GM19395 (cell line): Measurements from ENCODE around the gene C19orf47.
"Not testable (repeated sequence)": the region's sequence is repeated elsewhere in the genome, so short reads cannot be mapped to it uniquely, and the experiment has no call there.

Experiments
- ATAC-seq: cut with Tn5 transposase; IDR thresholded peaks from one replicate; pipeline ENCODE4 v1.9.1; 2021; ENCODE audit warnings: mild to moderate bottlenecking, moderate library complexity; ENCODE audit not compliant: unreplicated experiment

Gene C19orf47

GRCh38 chr19:40377876-40378385, 29.7 kb upstream of the C19orf47 start:
- no peak for ATAC-seq

GRCh38 chr19:40376286-40376862, 28.2 kb upstream of the C19orf47 start:
- no peak for ATAC-seq

GRCh38 chr19:40374084-40374483, 25.9 kb upstream of the C19orf47 start:
- ATAC-seq: no peak

- no peak for ATAC-seq
Measured at GRCh38 chr19:40371802-40372122, 23.6 kb upstream of the C19orf47 start.

- no peak for ATAC-seq
Measured at GRCh38 chr19:40370997-40371801, 23.0 kb upstream of the C19orf47 start.

- ATAC-seq: not testable (repeated sequence)
Measured at GRCh38 chr19:40370253-40370652, 22.1 kb upstream of the C19orf47 start.

- no peak for ATAC-seq
Measured at GRCh38 chr19:40369797-40370196, 21.6 kb upstream of the C19orf47 start.

GRCh38 chr19:40367577-40368434, 19.6 kb upstream of the C19orf47 start:
- no peak for ATAC-seq

GRCh38 chr19:40366697-40367561, 18.7 kb upstream of the C19orf47 start:
- no peak for ATAC-seq

- no peak for ATAC-seq
Measured at GRCh38 chr19:40365613-40366401, 17.6 kb upstream of the C19orf47 start.

GRCh38 chr19:40365010-40365409, 16.8 kb upstream of the C19orf47 start:
- ATAC-seq: no peak

GRCh38 chr19:40363069-40363468, 14.9 kb upstream of the C19orf47 start:
- ATAC-seq: no peak

GRCh38 chr19:40362160-40362559, 14.0 kb upstream of the C19orf47 start:
- no peak for ATAC-seq

GRCh38 chr19:40360708-40361241, 12.6 kb upstream of the C19orf47 start:
- ATAC-seq: no peak

GRCh38 chr19:40360020-40360707, 12.0 kb upstream of the C19orf47 start:
- no peak for ATAC-seq

GRCh38 chr19:40358773-40359172, 10.6 kb upstream of the C19orf47 start:
- peak; percentile 60 for ATAC-seq

GRCh38 chr19:40357640-40358039, 9.4 kb upstream of the C19orf47 start:
- ATAC-seq: no peak

GRCh38 chr19:40356681-40357595, 8.7 kb upstream of the C19orf47 start:
- no peak for ATAC-seq
